EH (cell line): ENCODE results near the gene FNDC1.
A peak's percentile ranks its signal among the peaks of the same experiment; 100 is the strongest.
"Not testable (repeated sequence)": the region's sequence is repeated elsewhere in the genome, so short reads cannot be mapped to it uniquely, and the experiment has no call there.

Experiments used
- DNase-seq: peaks from one replicate; pipeline ENCODE4 v3.0.0-alpha.2; 2015; ENCODE audit warnings: low read depth

Gene FNDC1

GRCh38 chr6:159259441-159260125, 90.4 kb downstream of the FNDC1 start:
- no peak for DNase-seq

- DNase-seq: no peak
Measured at GRCh38 chr6:159260208-159260607, 91.0 kb downstream of the FNDC1 start.

GRCh38 chr6:159261995-159262394, 92.8 kb downstream of the FNDC1 start:
- DNase-seq: no peak

GRCh38 chr6:159262586-159262985, 93.4 kb downstream of the FNDC1 start:
- no peak for DNase-seq

- no peak for DNase-seq
Measured at GRCh38 chr6:159267165-159267564, 98.0 kb downstream of the FNDC1 start.

GRCh38 chr6:159268511-159268910, 99.3 kb downstream of the FNDC1 start:
- DNase-seq: no peak

GRCh38 chr6:159271257-159271656, 102.1 kb downstream of the FNDC1 start:
- DNase-seq: no peak

- no peak for DNase-seq
Measured at GRCh38 chr6:159278626-159279025, 109.4 kb downstream of the FNDC1 start.

GRCh38 chr6:159279790-159280277, 110.6 kb downstream of the FNDC1 start:
- no peak for DNase-seq

GRCh38 chr6:159282421-159282820, 113.2 kb downstream of the FNDC1 start:
- DNase-seq: no peak

- DNase-seq: not testable (repeated sequence)
Measured at GRCh38 chr6:159284661-159285060, 115.5 kb downstream of the FNDC1 start.

- no peak for DNase-seq
Measured at GRCh38 chr6:159298840-159299239, 129.6 kb downstream of the FNDC1 start.

- no peak for DNase-seq
Measured at GRCh38 chr6:159299566-159299965, 130.4 kb downstream of the FNDC1 start.

GRCh38 chr6:159301277-159301676, 132.1 kb downstream of the FNDC1 start:
- no peak for DNase-seq

GRCh38 chr6:159301810-159302593, 132.8 kb downstream of the FNDC1 start:
- DNase-seq: no peak

GRCh38 chr6:159302594-159302992, 133.4 kb downstream of the FNDC1 start:
- DNase-seq: no peak

- no peak for DNase-seq
Measured at GRCh38 chr6:159303159-159303558, 134.0 kb downstream of the FNDC1 start.

- DNase-seq: no peak
Measured at GRCh38 chr6:159303784-159304183, 134.6 kb downstream of the FNDC1 start.

- no peak for DNase-seq
Measured at GRCh38 chr6:159304641-159305040, 135.4 kb downstream of the FNDC1 start.

GRCh38 chr6:159305159-159305558, 136.0 kb downstream of the FNDC1 start:
- no peak for DNase-seq

- no peak for DNase-seq
Measured at GRCh38 chr6:159305804-159306537, 136.8 kb downstream of the FNDC1 start.

- peak; percentile 44 for DNase-seq
Measured at GRCh38 chr6:159307246-159307790, 138.1 kb downstream of the FNDC1 start.
